NCI-H748 (cell line): Measurements from ENCODE around the gene HSD17B2.
"Not testable (repeated sequence)": the region's sequence is repeated elsewhere in the genome, so short reads cannot be mapped to it uniquely, and the experiment has no call there.

Experiments used
- DNase-seq: peaks from one replicate; lab custom pipeline; 2025; ENCODE audit not compliant: unreplicated experiment; lab: John Stamatoyannopoulos, UW

HSD17B2 gene

DNA sequence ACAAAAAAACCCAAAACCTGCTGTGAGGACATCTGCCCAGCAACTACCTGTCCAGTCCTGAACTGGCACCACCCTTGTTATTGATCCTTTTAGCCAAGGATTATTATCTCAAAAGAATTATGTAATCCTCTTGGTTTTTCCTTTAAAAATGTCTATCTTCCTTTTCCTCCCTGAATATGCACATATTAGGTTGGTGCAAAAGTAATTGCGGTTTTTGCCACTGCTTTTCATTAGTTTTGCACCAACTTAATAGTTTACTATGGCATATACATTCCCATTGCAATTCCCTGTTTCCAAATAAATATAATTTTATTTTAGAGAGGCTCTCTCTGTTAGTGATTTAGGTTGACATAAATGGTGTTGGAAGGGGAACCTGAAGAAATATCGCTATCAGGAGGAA, 83.7 kb downstream of the HSD17B2 start:
- no peak for DNase-seq

DNA sequence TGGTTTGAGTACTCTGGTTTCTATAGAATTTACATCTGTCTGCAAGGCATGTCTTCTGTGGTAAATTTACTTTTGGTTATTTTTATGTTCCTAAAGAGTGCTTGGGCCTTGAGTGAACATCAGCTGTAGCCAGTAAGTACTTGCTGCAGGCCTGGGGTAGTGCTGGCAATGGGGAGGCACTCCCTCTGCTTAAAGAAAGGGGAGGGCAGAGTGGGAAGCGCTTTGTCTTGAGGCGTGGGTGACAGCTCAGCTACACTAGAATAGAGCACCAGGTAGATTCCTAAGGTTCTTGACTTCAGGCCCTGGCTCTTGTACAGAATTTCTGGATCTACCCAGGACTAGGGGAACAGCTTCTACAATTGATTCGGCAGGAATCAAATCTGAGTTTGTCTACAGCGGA, 84.4 kb downstream of the HSD17B2 start:
- DNase-seq, result no peak

DNA sequence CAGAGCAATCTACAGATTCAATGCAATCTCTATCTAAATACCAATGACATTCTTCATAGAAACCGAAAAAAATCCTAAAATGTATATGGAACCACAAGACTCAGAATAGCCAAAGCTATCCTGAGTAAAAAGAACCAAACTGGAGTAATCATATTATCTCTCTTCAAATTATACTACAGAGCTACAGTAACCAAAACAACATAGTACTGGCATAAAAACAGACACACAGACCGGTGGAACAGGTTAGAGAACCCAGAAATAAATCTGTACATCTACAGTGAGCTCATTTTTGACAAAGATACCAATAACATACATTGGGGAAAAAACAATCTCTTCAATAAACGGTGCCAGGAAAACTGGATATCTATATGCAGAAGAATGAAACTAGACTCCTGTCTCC, 89.6 kb downstream of the HSD17B2 start:
- DNase-seq, result no peak

DNA sequence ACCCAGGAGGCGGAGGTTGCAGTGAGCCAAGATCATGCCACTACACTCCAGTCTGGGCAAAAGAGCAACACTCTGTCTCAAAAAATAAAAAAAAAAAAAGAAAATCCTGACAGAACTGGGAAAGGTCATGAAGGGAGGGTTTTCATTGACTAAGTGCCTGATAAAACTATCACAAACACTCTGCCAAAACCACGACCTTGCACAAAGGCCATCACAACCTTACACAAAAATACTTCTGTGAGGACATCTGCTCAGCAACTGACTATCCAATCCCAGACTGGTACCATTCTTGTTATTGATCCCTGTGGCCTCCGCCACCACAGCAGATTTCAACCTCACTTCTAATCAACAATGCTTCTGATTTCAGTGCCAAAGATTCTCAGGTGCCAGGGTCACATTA, 94.8 kb downstream of the HSD17B2 start:
- DNase-seq, result no peak

DNA sequence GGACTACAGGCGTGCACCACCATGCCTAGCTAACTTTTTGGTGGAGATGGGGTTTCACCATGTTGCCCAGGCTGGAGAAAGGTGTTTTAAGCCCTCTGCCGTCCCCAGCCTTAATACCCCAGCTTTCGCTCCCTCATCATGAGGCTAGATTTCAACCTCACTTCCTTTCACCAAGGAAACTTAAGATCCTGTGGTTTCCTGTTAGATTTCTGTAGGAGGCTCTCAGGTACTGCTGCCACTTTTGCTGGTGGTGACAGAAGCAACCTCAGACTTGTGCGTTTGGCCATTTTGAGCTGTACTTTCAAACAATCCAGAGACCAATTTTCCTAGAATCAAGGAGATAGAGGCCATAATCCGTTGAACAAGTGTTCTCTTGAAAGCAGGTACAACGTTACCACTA, 98.7 kb downstream of the HSD17B2 start:
- no peak for DNase-seq

DNA sequence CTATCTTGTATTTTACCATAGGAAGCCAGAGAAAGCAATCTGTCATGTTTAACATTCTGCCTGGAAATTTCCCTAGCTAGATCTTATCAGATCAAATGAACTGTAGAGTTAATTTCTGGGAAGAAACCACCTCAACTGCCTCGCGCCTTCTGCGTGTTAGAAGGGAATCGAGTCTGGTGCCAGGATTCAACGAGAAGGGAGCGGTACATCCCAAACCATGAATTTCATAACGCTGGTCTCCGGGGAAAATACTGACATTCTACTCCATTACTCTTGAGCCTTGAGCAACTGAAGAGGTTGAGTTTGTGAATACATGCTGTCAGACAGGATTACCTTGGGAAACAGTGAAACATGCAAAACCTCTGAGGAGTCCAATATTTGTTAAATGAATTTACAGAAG, 99.8 kb downstream of the HSD17B2 start:
- no peak for DNase-seq

DNA sequence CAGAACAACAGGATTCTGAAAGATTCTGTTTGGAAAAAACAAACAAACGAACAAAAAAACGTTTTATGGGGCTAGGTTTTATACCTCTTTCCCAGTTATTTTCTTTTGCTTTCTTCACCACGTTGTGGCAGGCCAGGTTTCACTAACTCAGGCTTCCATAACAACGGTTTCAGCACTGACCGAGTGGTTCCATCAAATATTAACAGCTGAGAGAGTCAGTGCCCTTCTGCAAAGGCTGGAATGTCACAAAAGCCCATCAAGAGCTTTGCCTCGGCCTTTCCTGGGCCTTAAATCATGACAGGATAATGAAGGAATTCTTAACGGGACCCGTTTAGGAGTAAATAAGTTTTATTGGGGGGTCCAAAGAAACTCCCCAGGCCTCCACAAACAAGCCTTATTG, 100.8 kb downstream of the HSD17B2 start:
- DNase-seq, result no peak

DNA sequence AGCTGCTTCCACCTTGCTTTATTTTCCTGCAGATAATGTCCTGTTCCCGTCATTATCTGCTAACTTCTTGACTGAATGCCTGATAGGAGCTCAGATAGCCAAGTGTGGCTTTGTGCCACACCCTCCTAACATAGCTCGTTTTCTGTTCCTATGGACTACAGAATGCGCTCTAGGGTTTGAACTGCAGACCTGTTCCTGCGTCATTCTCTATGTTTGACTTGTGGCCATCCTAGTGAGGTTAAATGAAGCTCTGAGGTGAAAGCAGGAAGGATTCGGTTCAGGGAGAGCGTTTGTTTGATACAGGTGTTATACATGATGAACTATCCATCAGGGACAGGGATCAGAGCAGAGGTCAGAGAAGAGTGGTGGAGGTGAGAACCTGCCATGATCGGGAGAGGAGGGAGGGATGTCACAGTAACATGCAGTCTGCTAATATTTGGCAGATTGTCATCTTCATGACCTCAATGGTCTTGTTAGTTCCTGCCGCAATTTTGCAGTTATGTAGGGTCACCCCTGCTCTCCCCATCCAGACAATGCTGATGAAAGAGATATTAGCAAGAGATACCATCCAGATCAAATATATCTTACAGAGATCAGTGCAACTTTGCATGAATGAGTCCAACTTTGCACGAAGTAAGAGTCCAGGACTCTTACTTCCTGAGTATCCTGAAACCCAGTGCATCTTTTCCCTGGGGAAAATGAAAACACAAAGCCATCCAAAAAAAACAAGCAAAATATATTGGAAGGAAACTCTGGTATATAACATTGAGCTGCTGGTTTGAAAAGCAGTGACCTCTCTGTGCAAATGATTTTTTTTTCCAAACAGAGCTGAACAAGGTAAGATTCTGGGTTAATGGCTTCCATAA, 102.1 kb downstream of the HSD17B2 start:
- no peak for DNase-seq

DNA sequence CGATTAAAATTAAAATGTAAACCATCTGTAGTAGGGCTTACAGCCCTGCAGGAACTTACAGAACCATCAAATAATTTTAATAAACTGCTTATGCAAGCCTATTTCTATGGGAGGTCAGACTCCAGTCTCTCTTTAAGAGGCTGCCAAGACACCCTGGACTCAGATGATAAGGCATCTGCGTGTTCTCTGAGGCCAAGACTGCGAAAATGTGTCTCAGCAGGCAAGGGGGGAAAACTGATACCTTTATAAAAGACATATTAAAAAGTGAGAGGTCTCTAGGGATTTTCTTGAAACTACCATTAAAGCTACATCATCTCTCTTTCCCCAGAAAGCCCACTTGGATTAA, 102.7 kb downstream of the HSD17B2 start:
- no peak for DNase-seq

DNA sequence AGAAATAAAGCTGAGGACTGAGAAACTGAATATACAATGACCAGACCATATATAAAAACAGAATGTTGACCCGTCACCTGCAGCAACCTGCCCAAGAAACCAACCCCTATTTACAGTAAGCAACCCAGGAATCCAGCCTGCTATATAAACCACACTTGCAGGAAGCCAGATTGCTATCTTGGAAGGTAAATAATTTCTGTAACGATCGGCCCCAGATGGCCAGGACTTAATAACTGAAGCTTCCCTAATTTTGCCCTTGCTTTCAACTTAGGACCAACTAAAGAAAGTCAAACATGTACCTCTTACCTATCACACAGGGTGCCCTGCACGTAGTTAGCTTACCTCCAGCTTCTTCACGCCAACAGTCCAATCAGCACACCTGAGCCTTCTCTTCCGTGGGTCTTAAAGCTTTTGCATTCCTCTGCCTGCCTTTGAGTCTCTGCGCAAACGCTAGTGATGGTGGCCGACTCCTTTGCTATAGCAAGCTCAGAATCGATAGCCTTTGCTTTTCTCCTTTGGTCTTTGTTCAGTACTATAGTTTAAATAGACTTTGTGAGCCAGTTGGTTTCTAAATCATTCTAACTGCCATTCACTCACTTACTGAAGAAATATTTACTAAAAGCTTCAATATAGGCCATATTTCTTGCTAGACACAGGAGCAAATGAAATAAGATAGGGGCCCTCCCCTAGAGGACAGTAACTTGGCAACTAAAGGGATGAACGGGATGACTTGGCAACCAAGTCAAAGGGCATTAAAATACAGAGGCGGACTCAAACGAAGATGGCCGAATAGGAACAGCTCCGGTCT, 103.6 kb downstream of the HSD17B2 start:
- DNase-seq, result peak; percentile 67

DNA sequence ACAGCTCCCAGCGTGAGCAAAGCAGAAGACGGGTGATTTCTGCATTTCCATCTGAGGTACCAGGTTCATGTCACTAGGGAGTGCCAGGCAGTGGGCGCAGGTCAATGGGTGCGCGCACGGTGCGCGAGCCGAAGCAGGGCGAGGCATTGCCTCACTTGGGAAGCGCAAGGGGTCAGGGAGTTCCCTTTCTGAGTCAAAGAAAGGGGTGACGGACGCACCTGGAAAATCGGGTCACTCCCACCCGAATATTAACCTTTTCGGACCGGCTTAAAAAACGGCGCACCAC, 104.2 kb downstream of the HSD17B2 start:
- not testable (repeated sequence) for DNase-seq

DNA sequence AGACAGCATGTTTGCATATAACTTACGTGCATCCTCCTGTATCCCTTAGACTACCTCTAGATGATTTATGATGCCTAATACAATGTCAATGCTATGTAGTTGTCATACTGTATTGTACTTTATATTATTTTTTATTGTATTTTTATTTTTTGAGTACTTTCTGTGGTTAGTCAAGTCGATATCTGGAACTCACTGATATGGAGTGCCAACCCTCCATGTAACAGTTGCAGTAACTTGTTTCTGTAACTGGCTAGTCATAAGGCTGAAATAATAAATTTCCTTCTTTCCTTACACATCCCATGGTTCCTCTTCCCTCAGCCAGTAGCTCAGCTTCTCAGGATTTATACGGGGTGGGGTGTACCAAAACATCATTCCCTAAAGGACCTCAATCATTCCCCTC, 111.5 kb downstream of the HSD17B2 start:
- no peak for DNase-seq

DNA sequence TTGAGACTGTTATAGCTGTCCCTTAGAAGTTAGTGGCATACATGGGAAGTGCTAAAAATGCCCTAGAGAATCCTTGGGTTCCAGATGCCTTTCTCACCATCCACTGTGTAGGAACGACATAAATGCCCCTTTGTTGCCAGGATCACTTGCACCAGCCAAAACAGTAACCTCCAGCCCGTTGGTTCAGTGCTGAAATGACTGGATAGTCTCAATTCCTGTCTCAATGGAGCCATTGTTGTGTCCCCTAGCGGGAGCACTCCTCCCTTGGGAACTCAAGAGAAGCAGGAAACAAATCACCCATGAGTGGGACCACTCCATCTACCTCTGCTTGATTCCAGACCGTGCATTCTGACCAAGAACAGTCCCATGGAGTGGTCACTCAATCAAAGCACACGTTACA, 111.9 kb downstream of the HSD17B2 start:
- no peak for DNase-seq

DNA sequence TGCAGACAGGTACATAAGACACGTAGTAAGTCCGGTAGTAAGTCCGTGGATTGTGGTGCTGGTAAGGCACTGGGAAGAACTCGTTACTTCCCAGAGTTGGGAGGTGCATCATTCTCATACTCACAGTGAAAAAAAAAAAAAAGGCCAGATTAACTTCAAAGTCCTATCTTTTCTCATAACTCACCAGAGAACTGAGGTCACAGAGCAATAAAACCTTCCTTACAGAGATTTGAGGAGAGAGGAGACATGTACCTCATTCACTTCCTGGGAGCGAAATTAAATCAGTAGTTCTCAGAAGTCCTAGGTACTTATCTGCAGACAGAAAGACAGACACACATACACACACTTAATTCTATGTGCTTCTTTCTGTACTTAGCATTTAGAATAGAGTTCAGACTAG, 112.5 kb downstream of the HSD17B2 start:
- DNase-seq, result no peak
